Activated naive CD8-positive, alpha-beta T cell treated with anti-CD3 and anti-CD28 coated beads, Interleukin-2, amount 10 ng/mL, durations not matched to agents 7 days and 5 days (primary cell): Measurements from ENCODE around the gene SLC8B1. TPM values are rescaled to one million over a fixed set of nuclear protein-coding genes. Genes with fewer than 3 reads are reported as not detected.

Experiments used
- ATAC-seq: fragments of 150-1000 bp; cut with Tn5 transposase; one replicate; pipeline ENCODE4 v1.10.0; 2021; ENCODE audit warnings: low read depth, moderate library complexity
- POLR2A ChIA-PET: fragments of 350-600 bp; sonication (Branson Sonifier 250); formaldehyde crosslinking; loops from one replicate; lab custom pipeline; 2021; ENCODE audit warnings: antibody characterized with exemption; lab: Charles Lee
- DNase-seq: peaks from one replicate; pipeline ENCODE4 v3.0.0; 2021
- H3K27ac Mint-ChIP-seq: one replicate; pipeline ENCODE4 v1.8.0; 2022; ENCODE audit warnings: mild to moderate bottlenecking, mixed read lengths
- H3K27me3 Mint-ChIP-seq: one replicate; pipeline ENCODE4 v1.8.0; 2022; ENCODE audit warnings: mild to moderate bottlenecking, moderate library complexity, mixed read lengths
- H3K36me3 Mint-ChIP-seq: one replicate; pipeline ENCODE4 v1.8.0; 2021; ENCODE audit warnings: mild to moderate bottlenecking, mixed read lengths
- H3K4me1 Mint-ChIP-seq: one replicate; pipeline ENCODE4 v1.8.0; 2021; ENCODE audit warnings: mixed read lengths
- H3K4me3 Mint-ChIP-seq: one replicate; pipeline ENCODE4 v1.8.0; 2022; ENCODE audit warnings: mild to moderate bottlenecking, moderate library complexity, mixed read lengths
- H3K9me3 Mint-ChIP-seq: one replicate; pipeline ENCODE4 v1.8.0; 2021; ENCODE audit warnings: mixed read lengths
- total RNA-seq, 2 experiments: library from RNA; stranded (reverse); gene quantifications; one replicate each; pipeline ENCODE4 v1.2.3, GENCODE V29; 2021

SLC8B1 gene
- total RNA-seq, 2 experiments from 2014 or later, result 42.1 to 42.4 TPM

- no peaks in the 10 kb centered on the region for H3K9me3 Mint-ChIP-seq
- no peaks in the 10 kb centered on the region for H3K27me3 Mint-ChIP-seq
- no peaks in the 10 kb centered on the region for H3K4me1 Mint-ChIP-seq
- peaks cover 2% of the 10 kb centered on the region for H3K36me3 Mint-ChIP-seq
- no peak for DNase-seq
- no peak overlapping the region for H3K4me3 Mint-ChIP-seq
- POLR2A ChIA-PET, result no interaction called here
- H3K27ac Mint-ChIP-seq, result no peak overlapping the region
- ATAC-seq, result no peak
Measured at GRCh38 chr12:113292091-113292490, 42.8 kb downstream of the SLC8B1 start.

- Mint-ChIP-seq H3K9me3 (no peaks in the 10 kb centered on the region), H3K4me1 (no peaks in the 10 kb centered on the region), H3K27ac (no peak overlapping the region), H3K27me3 (no peaks in the 10 kb centered on the region), H3K36me3 (peaks cover 2% of the 10 kb centered on the region), H3K4me3 (no peak overlapping the region)
- POLR2A ChIA-PET, result no interaction called here
- DNase-seq (no peak), ATAC-seq (no peak)
Measured at GRCh38 chr12:113291586-113291985, 43.3 kb downstream of the SLC8B1 start.

- H3K36me3 Mint-ChIP-seq, result peaks cover 2% of the 10 kb centered on the region
- no peak for DNase-seq
- ATAC-seq, result no peak
- H3K27ac Mint-ChIP-seq, result no peak overlapping the region
- H3K4me1 Mint-ChIP-seq, result no peaks in the 10 kb centered on the region
- POLR2A ChIA-PET, result no interaction called here
- no peak overlapping the region for H3K4me3 Mint-ChIP-seq
- no peaks in the 10 kb centered on the region for H3K27me3 Mint-ChIP-seq
- no peaks in the 10 kb centered on the region for H3K9me3 Mint-ChIP-seq
Measured at GRCh38 chr12:113290506-113290905, 44.4 kb downstream of the SLC8B1 start.

- Mint-ChIP-seq H3K4me1 (no peaks in the 10 kb centered on the region), H3K9me3 (no peaks in the 10 kb centered on the region), H3K27me3 (no peaks in the 10 kb centered on the region), H3K4me3 (no peak overlapping the region), H3K36me3 (peaks cover 6% of the 10 kb centered on the region), H3K27ac (peak overlapping the region; percentile 68)
- ATAC-seq, result no peak
- POLR2A ChIA-PET, result no interaction called here
- DNase-seq, result no peak
Measured at GRCh38 chr12:113289361-113289760, 45.5 kb downstream of the SLC8B1 start.

- POLR2A ChIA-PET, result no interaction called here
- ATAC-seq (no peak), DNase-seq (no peak)
- Mint-ChIP-seq H3K9me3 (no peaks in the 10 kb centered on the region), H3K27ac (no peak overlapping the region), H3K4me3 (no peak overlapping the region), H3K36me3 (peaks cover 6% of the 10 kb centered on the region), H3K4me1 (no peaks in the 10 kb centered on the region), H3K27me3 (no peaks in the 10 kb centered on the region)
Measured at GRCh38 chr12:113287899-113288282, 47.0 kb downstream of the SLC8B1 start.

GRCh38 chr12:113287146-113287898, 47.6 kb downstream of the SLC8B1 start:
- peaks cover 6% of the 10 kb centered on the region for H3K36me3 Mint-ChIP-seq
- H3K9me3 Mint-ChIP-seq, result no peaks in the 10 kb centered on the region
- no peaks in the 10 kb centered on the region for H3K27me3 Mint-ChIP-seq
- H3K27ac Mint-ChIP-seq, result no peak overlapping the region
- H3K4me3 Mint-ChIP-seq, result no peak overlapping the region
- ATAC-seq (no peak), DNase-seq (no peak)
- POLR2A ChIA-PET, result no interaction called here
- H3K4me1 Mint-ChIP-seq, result no peaks in the 10 kb centered on the region

- DNase-seq (no peak), ATAC-seq (no peak)
- no peaks in the 10 kb centered on the region for H3K4me1 Mint-ChIP-seq
- H3K27me3 Mint-ChIP-seq, result no peaks in the 10 kb centered on the region
- no peak overlapping the region for H3K4me3 Mint-ChIP-seq
- POLR2A ChIA-PET, result no interaction called here
- no peaks in the 10 kb centered on the region for H3K9me3 Mint-ChIP-seq
- no peak overlapping the region for H3K27ac Mint-ChIP-seq
- H3K36me3 Mint-ChIP-seq, result peaks cover 6% of the 10 kb centered on the region
Measured at GRCh38 chr12:113286712-113287111, 48.2 kb downstream of the SLC8B1 start.

- H3K27me3 Mint-ChIP-seq, result no peaks in the 10 kb centered on the region
- no peak overlapping the region for H3K4me3 Mint-ChIP-seq
- H3K36me3 Mint-ChIP-seq, result peaks cover 8% of the 10 kb centered on the region
- no peak for ATAC-seq
- no peaks in the 10 kb centered on the region for H3K4me1 Mint-ChIP-seq
- POLR2A ChIA-PET, result no interaction called here
- no peaks in the 10 kb centered on the region for H3K9me3 Mint-ChIP-seq
- no peak for DNase-seq
- peak overlapping the region; percentile 44 for H3K27ac Mint-ChIP-seq
Measured at GRCh38 chr12:113285679-113286610, 49.0 kb downstream of the SLC8B1 start.

- no peaks in the 10 kb centered on the region for H3K27me3 Mint-ChIP-seq
- peaks cover 5% of the 10 kb centered on the region for H3K4me1 Mint-ChIP-seq
- no peak overlapping the region for H3K4me3 Mint-ChIP-seq
- no peak overlapping the region for H3K27ac Mint-ChIP-seq
- POLR2A ChIA-PET, result no interaction called here
- no peaks in the 10 kb centered on the region for H3K9me3 Mint-ChIP-seq
- peaks cover 9% of the 10 kb centered on the region for H3K36me3 Mint-ChIP-seq
- DNase-seq, result no peak
- ATAC-seq, result no peak
Measured at GRCh38 chr12:113284751-113285150, 50.2 kb downstream of the SLC8B1 start.

- H3K36me3 Mint-ChIP-seq, result peaks cover 8% of the 10 kb centered on the region
- H3K4me3 Mint-ChIP-seq, result no peak overlapping the region
- ATAC-seq (no peak), DNase-seq (no peak)
- H3K27me3 Mint-ChIP-seq, result no peaks in the 10 kb centered on the region
- POLR2A ChIA-PET, result no interaction called here
- no peaks in the 10 kb centered on the region for H3K9me3 Mint-ChIP-seq
- peaks cover 8% of the 10 kb centered on the region for H3K4me1 Mint-ChIP-seq
- H3K27ac Mint-ChIP-seq, result no peak overlapping the region
Measured at GRCh38 chr12:113278633-113279032, 56.3 kb downstream of the SLC8B1 start.

GRCh38 chr12:113278141-113278540, 56.8 kb downstream of the SLC8B1 start:
- H3K9me3 Mint-ChIP-seq, result no peaks in the 10 kb centered on the region
- H3K27ac Mint-ChIP-seq, result no peak overlapping the region
- no peak for ATAC-seq
- H3K4me3 Mint-ChIP-seq, result no peak overlapping the region
- peaks cover 8% of the 10 kb centered on the region for H3K36me3 Mint-ChIP-seq
- no peak for DNase-seq
- peaks cover 8% of the 10 kb centered on the region for H3K4me1 Mint-ChIP-seq
- POLR2A ChIA-PET, result no interaction called here
- H3K27me3 Mint-ChIP-seq, result no peaks in the 10 kb centered on the region

- Mint-ChIP-seq H3K4me1 (peaks cover 8% of the 10 kb centered on the region), H3K4me3 (no peak overlapping the region), H3K9me3 (no peaks in the 10 kb centered on the region), H3K36me3 (peaks cover 8% of the 10 kb centered on the region), H3K27ac (no peak overlapping the region), H3K27me3 (no peaks in the 10 kb centered on the region)
- ATAC-seq (no peak), DNase-seq (no peak)
- POLR2A ChIA-PET, result no interaction called here
Measured at GRCh38 chr12:113277511-113277910, 57.4 kb downstream of the SLC8B1 start.

GRCh38 chr12:113276946-113277500, 57.9 kb downstream of the SLC8B1 start:
- no peak overlapping the region for H3K27ac Mint-ChIP-seq
- ATAC-seq, result no peak
- H3K9me3 Mint-ChIP-seq, result no peaks in the 10 kb centered on the region
- peaks cover 8% of the 10 kb centered on the region for H3K36me3 Mint-ChIP-seq
- POLR2A ChIA-PET, result interaction anchor here (0.6 kb wide), 1 partner anchor 830 kb away, joined by 3 read pairs; no protein-coding TSS in a partner anchor
- DNase-seq, result no peak
- H3K27me3 Mint-ChIP-seq, result no peaks in the 10 kb centered on the region
- H3K4me1 Mint-ChIP-seq, result peaks cover 8% of the 10 kb centered on the region
- H3K4me3 Mint-ChIP-seq, result no peak overlapping the region
